ENCODE data around the gene DDX56.

- TF ChIP-seq CTCF (IDR thresholded peaks at IDR 0.05; ENCODE audit: low read depth, low read length, poor library complexity, severe bottlenecking), result no peak
- no peak for TF ChIP-seq EZH2phosphoT487 (IDR thresholded peaks at IDR 0.05; ENCODE audit: borderline replicate concordance, low read length)
Measured at GRCh38 chr7:44522315-44522714, 51.4 kb downstream of the DDX56 start.
